ENCODE results near the gene PFDN5.
A peak's percentile ranks its signal among the peaks of the same experiment; 100 is the strongest.

The PFDN5 gene

GRCh38 chr12:53295070-53295890, at the start of gene PFDN5:
Gene PFDN5 (plus strand): TSS chr12:53295542. CDS start chr12:53295568, 26 bp downstream.
- TF ChIP-seq CTCF (conservative IDR thresholded peaks at IDR 0.05) (no peak), ZFX (IDR thresholded peaks at IDR 0.05) (peak; percentile 54; the same call in 1 of the 2 replicates)
- H3K27ac ChIP-seq = peak within 1 kb of the TSS; percentile 91

- TF ChIP-seq CTCF (conservative IDR thresholded peaks at IDR 0.05) = no peak
- no peak; the same call in 1 of the 2 replicates for TF ChIP-seq ZFX (IDR thresholded peaks at IDR 0.05)
- H3K27ac ChIP-seq = peak overlapping the region; percentile 93
Measured at GRCh38 chr12:53251477-53252348, 43.6 kb upstream of the PFDN5 start.

GRCh38 chr12:53252349-53252916, 42.9 kb upstream of the PFDN5 start:
- TF ChIP-seq CTCF (conservative IDR thresholded peaks at IDR 0.05) (no peak), ZFX (IDR thresholded peaks at IDR 0.05) (0 out of 2 replicates have a peak, but pooled peaks have one; percentile 79)

GRCh38 chr12:53253298-53253697, 42.0 kb upstream of the PFDN5 start:
- TF ChIP-seq CTCF (conservative IDR thresholded peaks at IDR 0.05) (no peak), ZFX (IDR thresholded peaks at IDR 0.05) (no peak)
- peak overlapping the region; percentile 93 for H3K27ac ChIP-seq

More at GRCh38 chr12:53252349-53252916, 42.9 kb upstream of the PFDN5 start:
- H3K27ac ChIP-seq = peak overlapping the region; percentile 93

GRCh38 chr12:53254816-53255545, 40.4 kb upstream of the PFDN5 start:
- TF ChIP-seq ZFX (IDR thresholded peaks at IDR 0.05) (no peak), CTCF (conservative IDR thresholded peaks at IDR 0.05) (no peak)

GRCh38 chr12:53255996-53256395, 39.3 kb upstream of the PFDN5 start:
- TF ChIP-seq CTCF (conservative IDR thresholded peaks at IDR 0.05) (no peak), ZFX (IDR thresholded peaks at IDR 0.05) (no peak)
- H3K27ac ChIP-seq = no peak overlapping the region

More at GRCh38 chr12:53254816-53255545, 40.4 kb upstream of the PFDN5 start:
- no peak overlapping the region for H3K27ac ChIP-seq
